Measurements from ENCODE around the gene COL4A6. TPM values are rescaled to one million over a fixed set of nuclear protein-coding genes. Genes with fewer than 3 reads are reported as not detected.

COL4A6 gene
- total RNA-seq, 4 donors from 2014 or later: 0.27 to 1.5 (median 1.1) TPM

- H3K27me3 ChIP-seq: no peaks in the 10 kb centered on the region
- no peak overlapping the region for H3K4me3 ChIP-seq (replicated peaks in 1 of 3)
- no peak for DNase-seq
- no peaks in the 10 kb centered on the region for H3K9me3 ChIP-seq
- no peaks in the 10 kb centered on the region for H3K4me1 ChIP-seq
- H3K36me3 ChIP-seq: no peaks in the 10 kb centered on the region
- WGBS, 2 donors: 80 to 85% methylated on average over 2 of the region's 2 CpGs
- intact Hi-C loops (cut with DNase I): no loop called here
- TF ChIP-seq POLR2A (IDR thresholded peaks at IDR 0.05): no peak
- TF ChIP-seq, protein P1, sequence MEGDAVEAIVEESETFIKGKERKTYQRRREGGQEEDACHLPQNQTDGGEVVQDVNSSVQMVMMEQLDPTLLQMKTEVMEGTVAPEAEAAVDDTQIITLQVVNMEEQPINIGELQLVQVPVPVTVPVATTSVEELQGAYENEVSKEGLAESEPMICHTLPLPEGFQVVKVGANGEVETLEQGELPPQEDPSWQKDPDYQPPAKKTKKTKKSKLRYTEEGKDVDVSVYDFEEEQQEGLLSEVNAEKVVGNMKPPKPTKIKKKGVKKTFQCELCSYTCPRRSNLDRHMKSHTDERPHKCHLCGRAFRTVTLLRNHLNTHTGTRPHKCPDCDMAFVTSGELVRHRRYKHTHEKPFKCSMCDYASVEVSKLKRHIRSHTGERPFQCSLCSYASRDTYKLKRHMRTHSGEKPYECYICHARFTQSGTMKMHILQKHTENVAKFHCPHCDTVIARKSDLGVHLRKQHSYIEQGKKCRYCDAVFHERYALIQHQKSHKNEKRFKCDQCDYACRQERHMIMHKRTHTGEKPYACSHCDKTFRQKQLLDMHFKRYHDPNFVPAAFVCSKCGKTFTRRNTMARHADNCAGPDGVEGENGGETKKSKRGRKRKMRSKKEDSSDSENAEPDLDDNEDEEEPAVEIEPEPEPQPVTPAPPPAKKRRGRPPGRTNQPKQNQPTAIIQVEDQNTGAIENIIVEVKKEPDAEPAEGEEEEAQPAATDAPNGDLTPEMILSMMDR (IDR thresholded peaks at IDR 0.05): no peak
- H3K27ac ChIP-seq: no peak overlapping the region
Observed at GRCh38 chrX:108132876-108133275, 305.3 kb downstream of the COL4A6 start.

GRCh38 chrX:108132034-108132433 lies 306.2 kb downstream of the COL4A6 start:
- Histone ChIP-seq H3K9me3 (no peaks in the 10 kb centered on the region), H3K4me1 (no peaks in the 10 kb centered on the region), H3K36me3 (no peaks in the 10 kb centered on the region), H3K27me3 (no peaks in the 10 kb centered on the region), H3K27ac (no peak overlapping the region), H3K4me3 (replicated peaks in 1 of 3) (no peak overlapping the region)
- TF ChIP-seq, protein P1 (IDR thresholded peaks at IDR 0.05): no peak
- no peak for TF ChIP-seq POLR2A (IDR thresholded peaks at IDR 0.05)
- WGBS, 2 donors: 82 to 91% methylated on average over 2 to 3 of the region's 8 CpGs
- DNase-seq: no peak
- intact Hi-C loops (cut with DNase I): no loop called here

GRCh38 chrX:108131471-108131870 lies 306.8 kb downstream of the COL4A6 start:
- no peak for DNase-seq
- H3K4me3 ChIP-seq (replicated peaks in 1 of 3): no peak overlapping the region
- WGBS, 2 donors: 61 to 63% methylated on average over 2 of the region's 2 CpGs
- H3K27me3 ChIP-seq: no peaks in the 10 kb centered on the region
- TF ChIP-seq, protein P1 (IDR thresholded peaks at IDR 0.05): no peak
- no peak for TF ChIP-seq POLR2A (IDR thresholded peaks at IDR 0.05)
- no peaks in the 10 kb centered on the region for H3K4me1 ChIP-seq
- intact Hi-C loops (cut with DNase I): no loop called here
- H3K27ac ChIP-seq: no peak overlapping the region
- H3K36me3 ChIP-seq: no peaks in the 10 kb centered on the region
- no peaks in the 10 kb centered on the region for H3K9me3 ChIP-seq

GRCh38 chrX:108130889-108131288 lies 307.3 kb downstream of the COL4A6 start:
- Histone ChIP-seq H3K9me3 (no peaks in the 10 kb centered on the region), H3K27ac (no peak overlapping the region), H3K4me1 (no peaks in the 10 kb centered on the region), H3K4me3 (replicated peaks in 1 of 3) (no peak overlapping the region), H3K36me3 (no peaks in the 10 kb centered on the region), H3K27me3 (no peaks in the 10 kb centered on the region)
- no peak for TF ChIP-seq POLR2A (IDR thresholded peaks at IDR 0.05)
- TF ChIP-seq, protein P1 (IDR thresholded peaks at IDR 0.05): no peak
- intact Hi-C loops (cut with DNase I): no loop called here
- no peak for DNase-seq
- 100% methylated on average over 1 of the region's 1 CpG; no CpG with 5 or more reads in 1 of the 2 donors for whole genome bisulfite sequencing, 2 donors

DNA sequence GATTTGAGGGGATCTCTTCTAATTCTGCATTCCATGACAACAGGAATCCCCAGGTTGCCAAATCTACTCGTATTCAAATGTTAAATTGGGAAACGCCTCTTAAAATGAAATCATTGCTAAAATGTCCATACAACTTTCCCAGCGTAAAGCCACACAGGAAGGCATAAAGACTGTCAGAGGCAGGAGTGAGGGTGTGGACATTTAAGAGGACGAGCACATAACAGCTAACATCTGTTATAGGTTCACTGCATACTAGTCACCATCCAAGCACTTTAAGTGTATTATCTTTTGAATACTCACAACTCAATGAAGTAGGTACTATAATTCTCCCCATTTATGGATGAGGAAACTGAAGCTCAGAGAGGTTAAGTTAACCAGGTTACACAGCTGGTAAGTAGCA lies 311.1 kb downstream of the COL4A6 start:
- H3K27ac ChIP-seq: no peak overlapping the region
- TF ChIP-seq POLR2A (IDR thresholded peaks at IDR 0.05): no peak
- TF ChIP-seq, protein P1 (IDR thresholded peaks at IDR 0.05): no peak
- H3K9me3 ChIP-seq: no peaks in the 10 kb centered on the region
- no peak for DNase-seq
- H3K27me3 ChIP-seq: no peaks in the 10 kb centered on the region
- H3K36me3 ChIP-seq: no peaks in the 10 kb centered on the region
- peaks cover 0 to 3% of the 10 kb centered on the region in 2 donors for H3K4me1 ChIP-seq
- no peak overlapping the region for H3K4me3 ChIP-seq (replicated peaks in 1 of 3)
- 93 to 94% methylated on average over 4 of the region's 4 CpGs for WGBS, 2 donors
- intact Hi-C loops (cut with DNase I): no loop called here

Data from thyroid gland (tissue), 4 donors.